Heart left ventricle (tissue), 13 donors: Measurements from ENCODE around the gene WNT9A.

ENCODE experiments used
- POLR2A ChIP-seq, 2 donors: fragments of 450-650 bp; IDR thresholded peaks; one replicate each; pipeline ENCODE4 v1.6.1; 2017; ENCODE audit warnings: antibody characterized with exemption in 2 of 2, mild to moderate bottlenecking in 2 of 2, moderate library complexity in 2 of 2
- TF ChIP-seq, protein P1 (sequence below), 12 donors: fragments of 200-600 bp; sonication (generic) in 4 of 12; IDR thresholded peaks; one replicate each; pipeline versions ENCODE4 v1.5.0 to v1.8.0; 2018 to 2022; ENCODE audit warnings: antibody characterized with exemption in 12 of 12, mild to moderate bottlenecking in 5 of 12
- donor health status: ischemic (EF 13 %, LVEDD 7.1; RV severe dilation, severe dysfunction).
- donor health status: DM: no; HTN: yes; CAD: no.
- donor health status: DM: no; HTN: no; CAD: no.
- donor health status: ischemic (EF 25% LVEDD 6.9; RV normal size, moderate dysfunction).
- donor health status: ischemic (EF 25% LVEDD 5.7; RV mildly dilated, moderate dysfunction).
- donor health status: ischemic (EF 35%, LVEDD 5.7; RV mildly dilated, moderate dysfunction).
- donor health status: nonischemic (EF 11% LVEDD 7.7; RV severe dilation, severe dysfunction).
- donor health status: DM: yes; HTN: yes; CAD: no.
- donor health status: PGD.
- donor health status: ischemic (EF 29% LVEDD 5.4; RV normal size, mild dysfunction).
- donor health status: nonischemic (EF 23%, LVEDD 6.1; RV moderate dilation, normal function).

- TF ChIP-seq, protein P1, sequence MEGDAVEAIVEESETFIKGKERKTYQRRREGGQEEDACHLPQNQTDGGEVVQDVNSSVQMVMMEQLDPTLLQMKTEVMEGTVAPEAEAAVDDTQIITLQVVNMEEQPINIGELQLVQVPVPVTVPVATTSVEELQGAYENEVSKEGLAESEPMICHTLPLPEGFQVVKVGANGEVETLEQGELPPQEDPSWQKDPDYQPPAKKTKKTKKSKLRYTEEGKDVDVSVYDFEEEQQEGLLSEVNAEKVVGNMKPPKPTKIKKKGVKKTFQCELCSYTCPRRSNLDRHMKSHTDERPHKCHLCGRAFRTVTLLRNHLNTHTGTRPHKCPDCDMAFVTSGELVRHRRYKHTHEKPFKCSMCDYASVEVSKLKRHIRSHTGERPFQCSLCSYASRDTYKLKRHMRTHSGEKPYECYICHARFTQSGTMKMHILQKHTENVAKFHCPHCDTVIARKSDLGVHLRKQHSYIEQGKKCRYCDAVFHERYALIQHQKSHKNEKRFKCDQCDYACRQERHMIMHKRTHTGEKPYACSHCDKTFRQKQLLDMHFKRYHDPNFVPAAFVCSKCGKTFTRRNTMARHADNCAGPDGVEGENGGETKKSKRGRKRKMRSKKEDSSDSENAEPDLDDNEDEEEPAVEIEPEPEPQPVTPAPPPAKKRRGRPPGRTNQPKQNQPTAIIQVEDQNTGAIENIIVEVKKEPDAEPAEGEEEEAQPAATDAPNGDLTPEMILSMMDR (IDR thresholded peaks at IDR 0.05), result no peak
- TF ChIP-seq POLR2A (IDR thresholded peaks at IDR 0.05), result no peak
Measured at GRCh38 chr1:227929751-227930472, 17.8 kb downstream of the WNT9A start.
